ENCODE data around the gene NOB1.

The NOB1 gene

DNA sequence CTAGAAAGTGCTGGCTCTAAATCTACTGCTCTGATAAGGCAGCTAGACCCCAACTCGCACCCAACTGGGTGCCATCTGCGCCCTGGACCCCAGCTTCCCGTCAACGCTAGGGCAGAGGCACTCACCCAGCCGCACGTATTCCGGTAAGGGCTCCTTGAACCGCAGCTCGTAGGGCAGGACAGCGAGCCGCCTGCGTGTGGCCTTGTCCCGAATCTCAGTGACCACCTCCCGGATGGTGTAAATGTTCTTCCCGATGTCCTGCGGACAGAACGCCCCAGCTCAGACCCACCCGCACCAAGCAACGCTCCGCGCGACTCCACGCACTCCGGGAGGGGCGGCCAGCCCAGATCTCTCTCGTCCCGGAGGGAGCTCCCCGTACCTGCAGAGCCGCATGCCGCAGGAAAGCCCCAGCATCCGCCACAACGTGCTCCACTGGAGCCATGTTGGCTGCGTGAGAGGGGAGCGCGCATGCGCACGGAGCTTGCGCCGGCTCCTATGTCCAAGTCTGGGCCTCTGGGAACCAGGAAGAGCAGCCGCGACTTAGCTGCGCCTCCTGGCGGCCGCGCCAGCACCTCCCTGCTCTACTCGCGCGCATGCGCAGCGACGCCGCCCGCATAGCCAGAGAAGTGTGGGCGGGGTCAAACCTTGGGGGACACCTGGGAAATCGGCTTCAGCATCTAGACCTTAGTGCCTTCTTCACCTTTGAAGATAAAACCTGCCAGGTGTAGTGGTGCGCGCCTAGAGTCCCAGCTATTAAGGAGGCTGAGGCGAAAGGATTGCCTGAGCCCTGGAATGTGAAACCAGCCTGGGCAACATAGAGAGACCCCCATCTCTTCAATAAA, at the start of gene NOB1:
NOB1 (minus strand) TSS at position 458 of the 842 bp plus-strand sequence; CDS start at position 442, 16 bp downstream.
- peak; percentile 75 for DNase-seq (ENCODE audit: low read depth)
- TF ChIP-seq, protein P1, sequence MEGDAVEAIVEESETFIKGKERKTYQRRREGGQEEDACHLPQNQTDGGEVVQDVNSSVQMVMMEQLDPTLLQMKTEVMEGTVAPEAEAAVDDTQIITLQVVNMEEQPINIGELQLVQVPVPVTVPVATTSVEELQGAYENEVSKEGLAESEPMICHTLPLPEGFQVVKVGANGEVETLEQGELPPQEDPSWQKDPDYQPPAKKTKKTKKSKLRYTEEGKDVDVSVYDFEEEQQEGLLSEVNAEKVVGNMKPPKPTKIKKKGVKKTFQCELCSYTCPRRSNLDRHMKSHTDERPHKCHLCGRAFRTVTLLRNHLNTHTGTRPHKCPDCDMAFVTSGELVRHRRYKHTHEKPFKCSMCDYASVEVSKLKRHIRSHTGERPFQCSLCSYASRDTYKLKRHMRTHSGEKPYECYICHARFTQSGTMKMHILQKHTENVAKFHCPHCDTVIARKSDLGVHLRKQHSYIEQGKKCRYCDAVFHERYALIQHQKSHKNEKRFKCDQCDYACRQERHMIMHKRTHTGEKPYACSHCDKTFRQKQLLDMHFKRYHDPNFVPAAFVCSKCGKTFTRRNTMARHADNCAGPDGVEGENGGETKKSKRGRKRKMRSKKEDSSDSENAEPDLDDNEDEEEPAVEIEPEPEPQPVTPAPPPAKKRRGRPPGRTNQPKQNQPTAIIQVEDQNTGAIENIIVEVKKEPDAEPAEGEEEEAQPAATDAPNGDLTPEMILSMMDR (conservative IDR thresholded peaks at IDR 0.05; ENCODE audit: low read depth, low read length) = peak; percentile 95
- H3K4me3 ChIP-seq (ENCODE audit: low read length) = peak within 1 kb of the TSS; percentile 98

DNA sequence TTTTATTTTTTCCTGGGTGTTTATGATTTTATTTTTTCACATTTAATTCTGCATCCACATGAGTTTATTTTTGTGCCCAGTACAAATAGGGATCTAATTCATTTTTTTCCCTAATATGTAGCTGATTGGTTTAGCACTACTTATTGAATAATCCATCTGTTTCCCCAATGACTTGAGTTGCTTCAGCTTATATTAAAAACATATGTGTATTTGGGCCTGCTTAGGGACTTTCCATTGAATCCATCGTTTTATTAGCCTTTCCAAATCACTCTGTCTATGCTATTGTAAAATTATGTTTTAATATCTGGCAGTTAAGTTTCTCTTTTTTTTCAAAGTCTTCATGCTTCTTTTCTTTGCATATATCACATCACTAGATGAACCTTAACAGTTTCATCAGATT, 49.6 kb upstream of the NOB1 start:
- H3K4me3 ChIP-seq (ENCODE audit: low read length) = no peak overlapping the region
- no peak for DNase-seq (ENCODE audit: low read depth)
- TF ChIP-seq, protein P1 (conservative IDR thresholded peaks at IDR 0.05; ENCODE audit: low read depth, low read length) = no peak

DNA sequence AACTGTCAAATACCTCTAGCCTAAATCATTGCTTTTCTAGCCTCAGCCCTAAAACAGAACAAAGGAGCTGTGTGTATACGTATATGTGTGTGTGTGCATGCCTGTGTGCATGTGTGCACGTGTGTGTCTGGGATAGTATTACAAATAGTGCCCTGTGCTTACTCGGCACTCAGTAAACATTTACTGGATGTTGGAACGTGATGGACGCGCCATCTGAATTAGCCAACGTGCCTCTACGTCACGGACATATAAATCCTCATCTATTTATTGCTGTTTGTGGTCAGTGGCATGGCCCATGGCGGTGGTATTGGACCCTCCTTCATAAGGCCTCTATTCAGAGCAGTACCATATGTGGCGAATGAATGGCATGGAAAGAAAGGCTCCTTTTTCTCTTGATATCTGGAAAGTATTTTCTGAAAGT, 44.9 kb upstream of the NOB1 start:
- no peak for DNase-seq (ENCODE audit: low read depth)
- H3K4me3 ChIP-seq (ENCODE audit: low read length) = no peak overlapping the region
- TF ChIP-seq, protein P1 (conservative IDR thresholded peaks at IDR 0.05; ENCODE audit: low read depth, low read length) = no peak

DNA sequence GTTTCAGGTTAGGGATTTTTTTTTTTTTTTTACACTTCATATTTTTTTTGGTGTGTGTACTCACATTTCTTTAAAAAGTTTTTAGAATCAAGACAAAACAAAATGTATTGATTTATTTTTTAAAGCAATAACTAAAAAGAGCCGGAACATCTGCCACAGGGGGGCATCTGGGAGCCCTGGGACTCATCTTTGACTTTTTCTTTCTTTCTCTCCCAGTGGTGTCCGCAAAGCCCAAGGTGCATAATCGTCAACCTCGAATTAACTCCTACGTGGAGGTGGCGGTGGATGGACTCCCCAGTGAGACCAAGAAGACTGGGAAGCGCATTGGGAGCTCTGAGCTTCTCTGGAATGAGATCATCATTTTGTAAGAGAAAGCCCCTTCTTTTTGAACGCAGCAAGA, 43.7 kb upstream of the NOB1 start:
- DNase-seq (ENCODE audit: low read depth) = no peak
- H3K4me3 ChIP-seq (ENCODE audit: low read length) = no peak overlapping the region
- TF ChIP-seq, protein P1 (conservative IDR thresholded peaks at IDR 0.05; ENCODE audit: low read depth, low read length) = peak; percentile 36

DNA sequence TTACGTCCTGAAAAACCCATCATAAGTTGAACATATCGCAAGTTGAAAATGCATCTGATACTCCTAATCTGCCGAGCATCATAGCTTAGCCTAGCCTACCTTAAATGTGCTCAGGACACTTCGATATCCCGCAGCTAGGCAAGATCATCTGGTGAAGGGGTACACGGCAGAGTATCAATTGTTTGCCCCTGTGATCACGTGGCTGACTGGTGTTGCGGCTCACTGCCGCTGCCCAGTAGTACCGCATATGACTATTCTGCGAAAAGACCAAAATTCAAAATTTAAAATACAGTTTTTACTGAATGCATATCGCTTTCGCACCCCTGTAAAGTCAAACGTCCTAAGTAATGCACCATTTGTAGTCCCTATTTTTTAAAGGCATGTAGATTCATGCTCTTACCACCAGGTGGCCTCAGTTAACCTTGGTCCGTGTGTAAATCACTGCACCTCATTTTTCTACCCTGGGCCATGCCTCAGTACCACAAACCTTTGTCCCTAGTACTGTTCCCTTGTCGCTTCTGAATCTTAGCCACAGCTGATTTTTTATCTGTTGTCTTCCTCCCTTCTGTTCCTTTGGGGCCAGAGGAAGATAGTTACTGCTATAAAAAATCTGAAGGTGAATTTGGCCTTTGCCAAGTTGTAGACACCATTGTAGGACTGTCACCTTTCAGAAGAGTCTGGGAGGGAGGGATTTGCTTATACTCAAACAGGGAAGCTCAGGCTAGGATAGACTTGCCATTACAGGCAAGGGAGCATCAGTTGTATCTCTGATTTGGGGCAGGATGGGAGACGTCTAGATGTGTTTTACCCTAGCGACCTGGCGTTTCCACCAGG, 41.8 kb upstream of the NOB1 start:
- DNase-seq (ENCODE audit: low read depth) = peak; percentile 24
- no peak overlapping the region for H3K4me3 ChIP-seq (ENCODE audit: low read length)

DNA sequence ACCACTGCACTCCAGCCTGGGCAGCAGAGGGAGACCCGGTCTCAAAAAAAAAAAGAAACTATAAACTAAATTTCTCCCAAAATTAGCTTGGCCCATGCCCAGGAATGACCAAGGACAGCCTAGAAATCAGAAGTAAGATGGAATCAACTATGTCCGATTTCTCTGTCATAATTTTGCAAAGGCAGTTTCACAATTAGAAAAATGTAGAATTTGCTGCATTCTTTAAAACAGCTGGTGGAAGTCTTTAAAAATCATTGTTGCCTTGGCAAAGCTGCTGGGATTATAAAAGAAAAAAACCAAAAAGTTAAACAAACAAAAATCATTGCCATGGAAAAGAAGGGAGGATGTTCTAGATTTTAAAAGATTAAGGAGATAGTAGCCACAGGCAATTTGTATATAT, 39.8 kb upstream of the NOB1 start:
- DNase-seq (ENCODE audit: low read depth) = no peak
- H3K4me3 ChIP-seq (ENCODE audit: low read length) = no peak overlapping the region
- TF ChIP-seq, protein P1 (conservative IDR thresholded peaks at IDR 0.05; ENCODE audit: low read depth, low read length) = no peak

More for the DNA sequence above, 41.8 kb upstream of the NOB1 start:
- TF ChIP-seq, protein P1 (conservative IDR thresholded peaks at IDR 0.05; ENCODE audit: low read depth, low read length) = peak; percentile 83
